HG03196 (cell line): ENCODE results near the gene RIC8B.
"Not testable (repeated sequence)": the region's sequence is repeated elsewhere in the genome, so short reads cannot be mapped to it uniquely, and the experiment has no call there.

ENCODE experiments used
- ATAC-seq: cut with Tn5 transposase; IDR thresholded peaks from one replicate; pipeline ENCODE4 v1.9.1; 2021; ENCODE audit not compliant: unreplicated experiment

RIC8B gene

GRCh38 chr12:106897981-106898901 lies 123.8 kb downstream of the RIC8B start:
- ATAC-seq = no peak

GRCh38 chr12:106900554-106900953 lies 126.1 kb downstream of the RIC8B start:
- no peak for ATAC-seq

DNA sequence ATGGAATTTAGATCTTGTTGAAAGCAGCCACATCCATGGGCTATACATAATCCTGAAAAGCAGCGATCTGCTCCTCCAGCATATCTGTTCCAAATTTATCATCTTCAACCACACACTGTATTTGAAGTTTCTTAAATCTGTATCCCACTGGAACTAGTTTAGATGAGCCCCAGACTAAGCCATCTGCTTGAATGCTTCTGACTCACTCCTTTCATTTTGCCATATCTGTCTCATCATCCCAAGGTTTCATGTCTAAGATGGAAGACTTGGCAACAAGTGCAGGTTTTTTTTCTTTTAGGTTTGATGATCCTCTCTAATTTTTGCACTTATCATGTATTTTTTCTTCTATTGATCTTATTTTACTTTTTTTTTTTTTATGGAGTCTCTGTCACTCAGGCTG lies 126.8 kb downstream of the RIC8B start:
- no peak for ATAC-seq

GRCh38 chr12:106902053-106902452 lies 127.6 kb downstream of the RIC8B start:
- ATAC-seq = no peak

GRCh38 chr12:106903241-106903945 lies 128.9 kb downstream of the RIC8B start:
- ATAC-seq = no peak

DNA sequence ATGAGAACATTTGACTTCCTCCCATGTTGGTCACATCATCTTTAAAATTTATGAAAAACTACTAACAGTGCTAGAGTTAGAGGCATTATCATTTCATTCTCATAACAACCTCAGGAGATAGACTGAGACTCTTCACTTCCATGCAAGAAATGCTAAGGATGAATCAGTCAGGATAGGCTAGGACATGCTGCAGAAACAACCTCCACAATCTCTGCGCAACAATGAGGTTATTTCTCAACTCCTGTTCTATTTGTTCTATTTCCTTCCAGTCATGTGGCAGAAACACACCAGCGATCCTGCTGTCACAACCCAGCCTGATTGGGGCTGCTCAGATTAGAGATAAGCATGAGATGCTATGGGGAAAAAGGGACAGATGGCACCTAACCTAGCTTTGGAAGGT lies 132.2 kb downstream of the RIC8B start:
- no peak for ATAC-seq

GRCh38 chr12:106907411-106907810 lies 132.9 kb downstream of the RIC8B start:
- no peak for ATAC-seq

GRCh38 chr12:106907846-106908245 lies 133.4 kb downstream of the RIC8B start:
- ATAC-seq = no peak

DNA sequence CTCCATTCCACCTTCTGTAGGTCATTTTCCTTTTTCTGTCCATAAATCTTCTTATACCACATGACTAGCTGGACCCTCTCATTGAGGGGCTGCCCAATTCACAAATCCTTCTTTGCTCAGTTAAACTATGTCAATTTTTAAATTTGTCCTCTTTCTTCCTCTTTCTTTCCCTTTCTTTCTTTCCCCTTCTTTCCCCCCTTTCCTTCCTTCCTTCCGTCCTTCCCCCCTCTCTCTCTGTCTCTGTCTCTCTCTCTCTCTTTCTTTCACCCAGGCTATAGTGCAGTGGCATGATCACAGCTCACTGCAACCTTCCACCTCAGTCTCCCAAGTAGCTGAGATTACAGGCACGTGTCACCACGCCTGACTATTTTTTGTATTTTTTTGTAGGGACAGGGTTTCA lies 134.1 kb downstream of the RIC8B start:
- no peak for ATAC-seq

DNA sequence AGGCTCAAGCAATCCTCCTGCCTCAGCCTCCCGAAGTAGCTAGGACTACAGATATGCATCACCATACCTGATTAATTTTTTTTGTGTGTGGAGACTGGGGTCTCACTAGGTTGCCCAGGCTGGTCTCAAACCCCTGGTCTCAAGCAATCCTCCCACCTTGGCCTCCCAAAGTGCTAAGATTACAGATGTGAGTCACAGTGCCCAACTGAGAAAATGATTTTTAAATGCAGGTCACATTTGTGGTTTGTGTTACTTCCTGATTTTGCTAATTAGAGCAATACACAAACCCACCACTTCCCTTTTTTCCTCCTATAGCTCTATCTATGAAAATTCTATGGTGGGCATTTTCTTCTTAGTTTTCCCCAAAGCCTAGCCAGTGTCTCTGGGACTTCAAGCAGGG lies 135.7 kb downstream of the RIC8B start:
- peak; percentile 56 for ATAC-seq

DNA sequence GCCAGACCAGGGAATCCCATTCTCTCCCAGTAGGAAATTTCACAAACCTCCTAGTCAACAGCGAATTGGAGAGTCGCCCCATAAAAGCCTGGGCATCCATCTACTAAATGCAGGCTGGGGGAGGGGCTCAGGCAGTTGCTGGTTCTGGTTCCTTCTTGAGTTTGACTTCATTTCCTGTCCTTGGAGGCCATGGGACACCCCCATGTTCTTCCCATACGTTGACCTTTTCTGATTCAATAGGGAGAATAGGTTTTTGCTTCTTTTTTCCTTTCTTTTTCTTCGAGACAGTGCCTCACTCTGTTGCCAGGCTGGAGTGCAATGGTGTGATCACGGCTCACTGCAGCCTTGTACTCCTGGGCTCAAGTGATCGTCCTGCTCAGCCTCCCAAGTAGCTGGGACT lies 137.1 kb downstream of the RIC8B start:
- ATAC-seq = no peak

- no peak for ATAC-seq
Measured at GRCh38 chr12:106913456-106913855, 139.0 kb downstream of the RIC8B start.

DNA sequence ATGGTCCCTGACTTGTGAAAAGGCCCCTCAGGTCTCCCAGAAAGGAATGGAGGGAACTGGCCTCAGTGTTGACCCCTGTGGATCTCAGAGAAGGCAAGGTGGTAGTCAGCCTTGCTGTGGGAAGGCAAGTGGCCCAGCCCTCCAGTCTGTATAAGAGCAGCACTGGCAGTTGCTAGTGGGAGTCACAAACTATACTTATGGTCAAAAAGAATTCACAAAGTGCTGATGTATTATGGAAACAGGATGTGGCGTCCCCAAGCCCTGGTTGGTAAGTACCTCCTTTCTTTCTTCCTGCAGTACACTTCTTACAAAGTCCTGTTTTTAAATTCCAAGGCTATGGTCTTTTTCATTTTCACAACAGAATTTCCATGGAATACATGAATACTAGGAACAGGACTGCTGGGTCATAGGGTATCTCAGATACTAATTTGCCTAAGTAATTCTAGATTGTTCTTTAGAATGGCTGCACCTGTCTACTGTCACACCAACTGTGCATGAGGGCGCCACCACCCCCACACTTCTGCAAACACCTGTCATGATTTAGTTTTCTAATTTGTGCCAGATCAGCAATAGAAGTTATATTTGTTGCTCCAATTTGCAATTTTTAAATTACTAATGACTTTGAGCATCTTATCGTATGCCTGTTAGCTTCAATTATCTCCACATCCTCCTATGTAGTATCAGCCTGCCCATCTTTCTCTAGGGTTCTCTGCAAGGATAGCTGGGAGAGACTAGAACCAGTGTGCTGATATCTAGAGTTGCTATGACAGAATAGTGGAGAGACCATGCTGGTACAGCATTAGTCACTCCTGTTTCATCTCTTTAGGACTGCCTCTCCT lies 140.5 kb downstream of the RIC8B start:
- peak; percentile 52 for ATAC-seq

DNA sequence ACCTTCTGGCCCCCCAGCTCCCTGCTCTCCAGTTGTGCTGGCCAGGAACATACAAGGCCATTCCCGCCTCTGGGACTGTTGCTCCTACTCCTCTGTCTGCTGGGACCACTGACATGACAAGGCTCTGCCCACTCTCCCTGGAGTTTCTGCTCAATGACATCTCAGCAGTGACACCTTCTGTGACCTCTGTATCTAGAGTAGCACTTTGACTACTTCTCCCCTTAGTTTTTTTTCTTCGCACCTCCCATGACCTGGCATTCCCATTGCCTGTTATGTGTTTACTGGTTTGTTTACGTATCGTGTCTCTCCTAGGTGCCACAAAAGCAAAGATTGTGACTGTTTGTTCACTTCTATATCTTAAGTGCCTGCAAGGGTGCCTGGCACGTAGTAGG lies 141.1 kb downstream of the RIC8B start:
- no peak for ATAC-seq

- no peak for ATAC-seq
Measured at GRCh38 chr12:106917503-106917902, 143.0 kb downstream of the RIC8B start.

GRCh38 chr12:106918746-106919145 lies 144.3 kb downstream of the RIC8B start:
- no peak for ATAC-seq

- no peak for ATAC-seq
Measured at GRCh38 chr12:106919910-106920544, 145.5 kb downstream of the RIC8B start.

GRCh38 chr12:106921976-106922375 lies 147.5 kb downstream of the RIC8B start:
- ATAC-seq = not testable (repeated sequence)

DNA sequence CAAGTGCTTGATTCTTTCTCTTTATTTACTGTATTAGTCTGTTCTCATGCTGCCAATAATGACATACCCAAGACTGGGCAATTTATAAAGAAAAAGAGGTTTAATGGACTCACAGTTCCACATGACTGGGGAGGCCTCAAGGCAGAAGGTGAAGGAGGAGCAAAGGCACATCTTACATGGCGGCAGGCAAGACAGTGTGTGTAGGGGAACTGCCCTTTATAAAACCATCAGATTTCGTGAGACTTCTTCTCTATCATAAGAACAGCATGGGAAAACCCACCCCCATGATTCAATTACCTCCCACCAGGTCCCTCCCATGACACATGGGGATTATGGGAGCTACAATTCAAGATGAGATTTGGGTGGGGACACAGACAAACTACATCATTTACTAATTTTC lies 149.1 kb downstream of the RIC8B start:
- not testable (repeated sequence) for ATAC-seq

DNA sequence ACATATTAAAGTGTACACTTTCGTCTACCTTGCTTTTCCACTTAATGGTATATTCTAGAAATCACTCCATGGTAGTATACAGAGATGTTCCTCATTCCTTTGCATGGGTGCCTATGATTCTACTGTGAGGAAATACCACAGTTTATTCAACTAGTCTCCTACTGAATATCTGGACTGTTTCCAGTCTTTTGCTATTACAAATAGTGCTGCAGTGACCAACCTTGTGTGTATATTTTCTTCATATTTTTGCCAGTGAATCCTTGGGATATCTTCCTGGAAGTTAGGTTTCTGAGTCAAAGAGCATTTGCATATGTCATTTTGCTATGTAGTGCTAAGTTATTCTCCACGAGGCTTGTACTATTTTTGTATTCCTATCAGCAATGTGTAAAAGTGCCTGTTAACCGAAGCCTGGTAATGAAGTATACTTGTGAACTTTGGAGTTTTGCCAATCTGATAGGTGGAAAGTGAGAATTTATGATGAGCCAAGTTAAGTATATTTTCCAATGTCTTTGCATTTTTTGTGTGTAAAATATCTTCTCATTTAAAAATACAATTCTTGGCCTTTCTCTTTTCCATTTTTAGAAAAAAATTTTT lies 149.9 kb downstream of the RIC8B start:
- ATAC-seq = no peak
